Measurements from ENCODE around the gene TRMT5. TPM values are rescaled to one million over a fixed set of nuclear protein-coding genes. Genes with fewer than 3 reads are reported as not detected.

The TRMT5 gene
- total RNA-seq, 2 experiments from 2014 or later: 7.0 to 14.5 TPM

- intact Hi-C loops (cut with micrococcal nuclease; ENCODE audit: unreplicated experiment): no loop called here
- Histone ChIP-seq H3K9me2 (ENCODE audit: insufficient read depth, low read length) (no peaks in the 10 kb centered on the region), H3K9me3 (ENCODE audit: low read length) (no peaks in the 10 kb centered on the region), H3K4me2 (ENCODE audit: low read length) (no peak overlapping the region), H3K27ac (ENCODE audit: low read depth, low read length, poor library complexity, severe bottlenecking) (no peak overlapping the region), H4K20me1 (ENCODE audit: insufficient read depth, low read length) (no peaks in the 10 kb centered on the region), H3K79me2 (ENCODE audit: insufficient read depth, low read depth, low read length) (no peaks in the 10 kb centered on the region), H2AFZ (ENCODE audit: low read length) (no peak overlapping the region), H3K4me1 (ENCODE audit: insufficient read depth, low read length, poor library complexity, severe bottlenecking) (no peaks in the 10 kb centered on the region), H3K36me3 (ENCODE audit: insufficient read depth, low read length) (0 out of 2 replicates have a peak, but pooled peaks cover 5% of the 10 kb centered on the region), H3K4me3 (ENCODE audit: low read depth, low read length, poor library complexity, severe bottlenecking) (no peak overlapping the region)
- BruUV-seq (replicated peaks): no TSS peak
- DNase-seq (ENCODE audit: low spot score): no peak
- TF ChIP-seq CTCF (conservative IDR thresholded peaks at IDR 0.05; ENCODE audit: low read length): no peak
- no peak for TF ChIP-seq EZH2phosphoT487 (IDR thresholded peaks at IDR 0.05; ENCODE audit: borderline replicate concordance, low read depth, low read length)
- ChIA-PET CTCF (ENCODE audit: unreplicated experiment) (no interaction called here), POLR2A (interaction anchor here (0.6 to 1.2 kb wide), 3 partner anchors 19 to 367 kb away, joined by 3 to 5 read pairs (median 4); no protein-coding TSS in a partner anchor)
Measured at GRCh38 chr14:61003571-61003970, 22.7 kb upstream of the TRMT5 start.

GRCh38 chr14:60999536-60999935 lies 18.7 kb upstream of the TRMT5 start:
- H3K4me1 ChIP-seq (ENCODE audit: insufficient read depth, low read length, poor library complexity, severe bottlenecking): no peaks in the 10 kb centered on the region
- POLR2A ChIA-PET: no interaction called here
- DNase-seq (ENCODE audit: low spot score): no peak
- H3K36me3 ChIP-seq (ENCODE audit: insufficient read depth, low read length): peaks cover 9% of the 10 kb centered on the region
- H3K79me2 ChIP-seq (ENCODE audit: insufficient read depth, low read depth, low read length): no peaks in the 10 kb centered on the region
- BruUV-seq (replicated peaks): no TSS peak
- no peak overlapping the region for H2AFZ ChIP-seq (ENCODE audit: low read length)
- intact Hi-C loops (cut with micrococcal nuclease; ENCODE audit: unreplicated experiment): no loop called here
- H3K4me2 ChIP-seq (ENCODE audit: low read length): no peak overlapping the region
- H3K4me3 ChIP-seq (ENCODE audit: low read depth, low read length, poor library complexity, severe bottlenecking): no peak overlapping the region
- no peak overlapping the region for H3K27ac ChIP-seq (ENCODE audit: low read depth, low read length, poor library complexity, severe bottlenecking)
- H3K9me3 ChIP-seq (ENCODE audit: low read length): no peaks in the 10 kb centered on the region
- H3K9me2 ChIP-seq (ENCODE audit: insufficient read depth, low read length): no peaks in the 10 kb centered on the region
- CTCF ChIA-PET (ENCODE audit: unreplicated experiment): no interaction called here
- no peak for TF ChIP-seq CTCF (conservative IDR thresholded peaks at IDR 0.05; ENCODE audit: low read length)
- TF ChIP-seq EZH2phosphoT487 (IDR thresholded peaks at IDR 0.05; ENCODE audit: borderline replicate concordance, low read depth, low read length): no peak
- H4K20me1 ChIP-seq (ENCODE audit: insufficient read depth, low read length): no peaks in the 10 kb centered on the region

- Histone ChIP-seq H2AFZ (ENCODE audit: low read length) (no peak overlapping the region), H3K4me1 (ENCODE audit: insufficient read depth, low read length, poor library complexity, severe bottlenecking) (no peaks in the 10 kb centered on the region), H4K20me1 (ENCODE audit: insufficient read depth, low read length) (no peaks in the 10 kb centered on the region), H3K4me3 (ENCODE audit: low read depth, low read length, poor library complexity, severe bottlenecking) (no peak overlapping the region), H3K9me3 (ENCODE audit: low read length) (no peaks in the 10 kb centered on the region), H3K27ac (ENCODE audit: low read depth, low read length, poor library complexity, severe bottlenecking) (no peak overlapping the region), H3K36me3 (ENCODE audit: insufficient read depth, low read length) (peaks cover 13% of the 10 kb centered on the region), H3K4me2 (ENCODE audit: low read length) (no peak overlapping the region), H3K79me2 (ENCODE audit: insufficient read depth, low read depth, low read length) (no peaks in the 10 kb centered on the region), H3K9me2 (ENCODE audit: insufficient read depth, low read length) (no peaks in the 10 kb centered on the region)
- intact Hi-C loops (cut with micrococcal nuclease; ENCODE audit: unreplicated experiment): no loop called here
- no peak for DNase-seq (ENCODE audit: low spot score)
- TF ChIP-seq EZH2phosphoT487 (IDR thresholded peaks at IDR 0.05; ENCODE audit: borderline replicate concordance, low read depth, low read length) (no peak), CTCF (conservative IDR thresholded peaks at IDR 0.05; ENCODE audit: low read length) (no peak)
- ChIA-PET POLR2A (interaction anchor here (0.6 to 1.5 kb wide), 2 partner anchors 18 to 47 kb away, joined by 4 read pairs; partner anchors contain the start of genes SLC38A6 and TRMT5), CTCF (ENCODE audit: unreplicated experiment) (no interaction called here)
- no TSS peak for BruUV-seq (replicated peaks)
Measured at GRCh38 chr14:60998617-60999016, 17.7 kb upstream of the TRMT5 start.
